DMS 273 (cell line): ENCODE measurements around the gene LCN9.
"Not testable (repeated sequence)": the region's sequence is repeated elsewhere in the genome, so short reads cannot be mapped to it uniquely, and the experiment has no call there.

ENCODE experiments used
- DNase-seq: peaks from one replicate; lab custom pipeline; 2025; ENCODE audit not compliant: unreplicated experiment; lab: John Stamatoyannopoulos, UW

Gene LCN9

GRCh38 chr9:135670721-135671590 lies 7.8 kb downstream of the LCN9 start:
- no peak for DNase-seq

- DNase-seq = peak; percentile 48
Observed at GRCh38 chr9:135671591-135672041, 8.5 kb downstream of the LCN9 start.

GRCh38 chr9:135672786-135673185 lies 9.7 kb downstream of the LCN9 start:
- DNase-seq = not testable (repeated sequence)

GRCh38 chr9:135673941-135674340 lies 10.8 kb downstream of the LCN9 start:
- no peak for DNase-seq

- DNase-seq = no peak
Observed at GRCh38 chr9:135674977-135675376, 11.9 kb downstream of the LCN9 start.

GRCh38 chr9:135676891-135677290 lies 13.8 kb downstream of the LCN9 start:
- no peak for DNase-seq

GRCh38 chr9:135677641-135678168 lies 14.6 kb downstream of the LCN9 start:
- no peak for DNase-seq

DNA sequence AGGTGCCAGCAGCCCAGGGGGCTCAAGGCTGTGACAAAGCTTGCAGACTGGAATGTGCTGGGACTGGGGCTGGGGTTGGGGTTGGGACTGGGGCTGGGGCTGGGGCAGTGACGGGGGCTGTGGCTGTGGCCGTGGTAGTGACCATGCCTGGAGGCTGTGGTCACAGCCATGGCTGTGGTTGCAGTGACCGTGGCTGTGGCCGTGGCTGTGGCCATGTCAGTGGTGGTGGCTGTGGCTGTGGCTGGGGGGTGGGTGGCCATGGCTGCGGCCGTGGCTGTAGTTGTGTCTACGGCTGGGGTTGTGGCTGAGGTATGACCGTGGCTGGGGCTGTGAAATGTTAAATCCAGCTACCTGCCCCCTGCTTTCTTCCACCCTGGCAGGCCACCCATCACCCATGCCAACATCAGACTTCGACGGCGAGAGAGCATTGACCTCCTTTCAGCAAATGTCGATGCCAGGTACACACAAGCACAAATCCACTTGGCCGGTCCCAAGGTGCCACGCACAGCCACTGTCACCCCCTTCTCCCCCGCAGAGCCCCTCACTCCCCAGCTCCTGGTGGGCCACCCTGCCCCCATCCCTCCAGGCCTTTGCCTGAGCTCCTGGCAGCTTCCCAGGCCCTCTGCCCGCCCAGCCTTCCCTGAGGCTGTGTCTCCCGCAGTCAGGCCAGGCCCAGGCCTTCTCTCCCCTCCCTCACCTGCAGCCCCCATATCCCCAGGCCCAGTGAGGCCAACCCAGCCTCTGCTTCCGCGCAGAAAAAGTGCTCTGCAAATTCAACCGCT lies 15.3 kb downstream of the LCN9 start:
- DNase-seq = no peak

- DNase-seq = no peak
Observed at GRCh38 chr9:135680056-135680455, 16.9 kb downstream of the LCN9 start.

DNA sequence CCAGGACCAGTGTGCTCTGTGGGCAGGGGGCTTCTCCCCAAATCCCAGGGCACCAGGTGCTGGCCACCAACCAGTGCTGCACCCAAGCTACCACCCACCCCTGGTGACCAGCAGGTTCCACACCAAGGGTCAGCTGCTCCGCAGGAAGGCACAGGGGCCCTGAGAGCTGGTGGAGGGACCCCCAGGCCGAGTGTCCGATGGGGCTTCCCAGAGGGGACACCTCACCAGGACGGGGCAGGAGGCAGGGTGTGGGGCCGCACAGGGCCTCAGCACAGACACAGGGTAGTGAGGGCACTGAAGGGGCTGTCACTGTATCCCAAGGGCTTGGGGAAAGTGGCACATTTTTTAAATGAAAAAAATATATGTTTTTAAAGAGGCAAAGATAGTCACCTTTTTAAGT lies 18.1 kb downstream of the LCN9 start:
- DNase-seq = no peak

- DNase-seq = no peak
Observed at GRCh38 chr9:135683401-135684034, 20.4 kb downstream of the LCN9 start.

- no peak for DNase-seq
Observed at GRCh38 chr9:135684691-135685090, 21.6 kb downstream of the LCN9 start.

DNA sequence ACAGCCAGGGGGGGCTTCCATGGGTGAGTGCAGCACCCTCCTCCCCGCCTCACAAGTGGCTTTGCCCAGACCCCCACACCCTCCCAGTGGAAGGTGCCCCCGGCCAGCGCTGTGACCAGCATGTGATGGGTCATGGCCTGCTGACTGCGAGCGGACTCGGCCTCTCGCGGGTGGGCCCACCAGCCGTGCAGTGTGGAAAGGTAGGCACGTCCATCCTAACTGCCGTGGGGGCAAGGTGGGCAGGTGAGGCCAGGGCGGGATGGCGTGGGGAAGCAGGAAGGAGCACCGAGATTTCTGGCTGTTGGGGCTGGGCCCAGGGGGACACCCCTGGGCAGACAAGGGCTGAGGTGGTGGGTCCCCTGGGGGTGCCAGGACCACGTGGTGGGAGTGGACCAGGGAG lies 24.1 kb downstream of the LCN9 start:
- no peak for DNase-seq

DNA sequence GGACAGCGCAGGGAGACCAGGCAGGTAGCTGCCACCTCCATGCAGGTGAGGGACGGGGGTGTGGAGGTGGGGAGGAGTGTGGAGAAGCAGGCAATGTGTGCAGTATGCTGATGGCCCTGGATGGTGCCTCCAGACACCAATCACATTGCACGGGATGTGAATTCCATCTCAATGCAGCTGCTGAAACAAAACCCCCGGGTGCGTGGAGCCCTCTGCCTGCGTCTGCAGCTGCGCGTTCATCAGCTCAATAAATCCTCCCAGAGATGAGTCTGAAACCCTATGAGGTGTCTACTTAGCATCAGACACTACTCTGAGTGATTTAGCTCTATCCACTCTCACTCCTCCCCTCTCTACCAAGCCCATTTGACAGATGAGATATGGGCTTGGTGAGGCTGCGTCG lies 25.9 kb downstream of the LCN9 start:
- no peak for DNase-seq

DNA sequence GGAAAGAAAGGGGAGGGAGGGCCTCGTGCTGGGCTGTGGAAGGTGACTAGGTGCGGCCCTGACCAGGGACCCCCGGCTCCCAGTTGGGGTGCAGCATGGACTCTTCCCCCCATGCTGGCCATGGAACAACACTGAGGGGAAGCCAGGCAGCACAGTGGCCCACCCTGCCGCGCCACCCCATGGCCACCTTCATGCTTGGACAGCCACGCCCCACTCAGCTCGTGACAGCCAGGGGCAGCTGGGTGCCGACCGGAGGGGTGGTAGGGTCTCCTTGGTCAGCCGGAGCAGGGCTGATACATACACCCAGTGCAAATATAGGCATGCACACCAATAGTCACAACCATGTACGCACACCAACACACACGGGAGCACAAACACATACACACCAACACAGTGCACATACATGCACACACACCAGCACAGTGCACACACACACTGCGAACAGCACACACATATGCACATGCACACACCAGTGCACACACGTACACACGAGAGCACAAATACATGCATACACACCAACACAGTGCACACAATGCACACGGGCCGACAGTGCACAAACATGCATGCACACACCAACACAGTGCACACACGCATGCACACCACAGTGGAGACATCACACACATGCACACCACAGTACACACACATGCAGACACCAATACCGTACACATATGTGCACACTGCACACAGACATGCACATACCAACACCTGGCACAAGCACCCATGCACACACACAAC lies 27.9 kb downstream of the LCN9 start:
- DNase-seq = no peak

DNA sequence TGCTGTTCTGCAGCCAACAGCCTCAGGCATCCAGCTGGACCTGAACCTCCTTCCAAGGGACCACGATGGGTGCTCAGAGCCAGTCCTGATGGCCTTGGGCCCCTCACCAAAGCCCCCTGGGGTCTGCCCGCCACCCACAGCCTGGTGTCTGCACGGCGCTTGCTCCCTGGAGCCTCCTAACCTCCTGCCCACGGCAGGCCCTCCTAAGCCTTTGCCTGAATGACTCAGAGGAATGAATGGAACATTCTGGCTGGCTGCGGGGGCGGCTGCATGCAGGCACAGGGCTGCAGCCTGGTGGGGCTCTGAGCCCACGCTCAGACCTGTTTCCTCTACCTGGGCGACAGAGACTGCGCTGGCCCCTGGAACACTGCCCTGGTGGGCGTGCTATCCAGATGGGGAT lies 29.3 kb downstream of the LCN9 start:
- DNase-seq = no peak

- DNase-seq = no peak
Observed at GRCh38 chr9:135693265-135693664, 30.2 kb downstream of the LCN9 start.

GRCh38 chr9:135693771-135694170 lies 30.7 kb downstream of the LCN9 start:
- DNase-seq = no peak

- no peak for DNase-seq
Observed at GRCh38 chr9:135694414-135694813, 31.3 kb downstream of the LCN9 start.

- no peak for DNase-seq
Observed at GRCh38 chr9:135695036-135695435, 31.9 kb downstream of the LCN9 start.

GRCh38 chr9:135695642-135696041 lies 32.5 kb downstream of the LCN9 start:
- DNase-seq = no peak
